ENCODE results near the gene PHF20.
A peak's percentile ranks its signal among the peaks of the same experiment; 100 is the strongest.
"Not testable (repeated sequence)": the region's sequence is repeated elsewhere in the genome, so short reads cannot be mapped to it uniquely, and the experiment has no call there.

PHF20 gene

GRCh38 chr20:35941620-35942019 lies 169.8 kb downstream of the PHF20 start:
- DNase-seq: no peak

- DNase-seq: no peak
Measured at GRCh38 chr20:35942243-35942642, 170.4 kb downstream of the PHF20 start.

GRCh38 chr20:35947489-35947888 lies 175.7 kb downstream of the PHF20 start:
- DNase-seq: peak; percentile 18 to 19

GRCh38 chr20:35947907-35948306 lies 176.1 kb downstream of the PHF20 start:
- DNase-seq: no peak

GRCh38 chr20:35950093-35950492 lies 178.3 kb downstream of the PHF20 start:
- DNase-seq: no peak

GRCh38 chr20:35952080-35952479 lies 180.3 kb downstream of the PHF20 start:
- not testable (repeated sequence) for DNase-seq

- DNase-seq: peak; percentile 16 to 17
Measured at GRCh38 chr20:35952480-35953386, 180.9 kb downstream of the PHF20 start.

- peak; percentile 62 to 71 for DNase-seq
Measured at GRCh38 chr20:35953387-35954199, 181.8 kb downstream of the PHF20 start.

GRCh38 chr20:35954200-35954906 lies 182.5 kb downstream of the PHF20 start, which contains the start of gene SCAND1:
Gene SCAND1, minus strand, starts transcription at chr20:35954502. Its CDS starts 218 bp downstream, at chr20:35954284.
- peak; percentile 96 to 99 for DNase-seq

GRCh38 chr20:35954907-35955251 lies 183.1 kb downstream of the PHF20 start:
- peak; percentile 48 to 50 for DNase-seq

GRCh38 chr20:35956616-35957015 lies 184.8 kb downstream of the PHF20 start:
- DNase-seq: no peak

- not testable (repeated sequence) for DNase-seq
Measured at GRCh38 chr20:35959291-35959690, 187.5 kb downstream of the PHF20 start.

GRCh38 chr20:35963878-35964277 lies 192.1 kb downstream of the PHF20 start:
- no peak for DNase-seq

- no peak for DNase-seq
Measured at GRCh38 chr20:35967979-35968640, 196.3 kb downstream of the PHF20 start, which contains the start of gene CNBD2. Gene CNBD2, plus strand, starts transcription at chr20:35968590. Its CDS starts 173 bp downstream, at chr20:35968763.

GRCh38 chr20:35968930-35969329 lies 197.1 kb downstream of the PHF20 start:
- DNase-seq: no peak

- DNase-seq: no peak
Measured at GRCh38 chr20:35971981-35972380, 200.2 kb downstream of the PHF20 start.

GRCh38 chr20:35972462-35972861 lies 200.6 kb downstream of the PHF20 start:
- DNase-seq: no peak

GRCh38 chr20:35974256-35974655 lies 202.4 kb downstream of the PHF20 start:
- DNase-seq: no peak

- DNase-seq: no peak
Measured at GRCh38 chr20:35975576-35976373, 204.0 kb downstream of the PHF20 start.

GRCh38 chr20:35978041-35978513 lies 206.3 kb downstream of the PHF20 start:
- DNase-seq: peak in 1 of 2 donors; percentile 23

- DNase-seq: no peak
Measured at GRCh38 chr20:35979544-35979943, 207.7 kb downstream of the PHF20 start.
